22Rv1 (cell line): ENCODE results near the gene NR1I3.

Experiments
- H3K27ac ChIP-seq: fragments of 450-650 bp; 2 replicates; pipeline ENCODE4 v1.5.1; 2017
- ZFX ChIP-seq: fragments of 450-650 bp; IDR thresholded peaks from 2 replicates; pipeline ENCODE4 v1.6.1; 2017; ENCODE audit warnings: antibody characterized with exemption, borderline replicate concordance
- TF ChIP-seq, protein P1 (sequence below): fragments of 450-650 bp; IDR thresholded peaks from 2 replicates; pipeline ENCODE4 v1.5.1; 2017; ENCODE audit warnings: mild to moderate bottlenecking

Gene NR1I3

DNA sequence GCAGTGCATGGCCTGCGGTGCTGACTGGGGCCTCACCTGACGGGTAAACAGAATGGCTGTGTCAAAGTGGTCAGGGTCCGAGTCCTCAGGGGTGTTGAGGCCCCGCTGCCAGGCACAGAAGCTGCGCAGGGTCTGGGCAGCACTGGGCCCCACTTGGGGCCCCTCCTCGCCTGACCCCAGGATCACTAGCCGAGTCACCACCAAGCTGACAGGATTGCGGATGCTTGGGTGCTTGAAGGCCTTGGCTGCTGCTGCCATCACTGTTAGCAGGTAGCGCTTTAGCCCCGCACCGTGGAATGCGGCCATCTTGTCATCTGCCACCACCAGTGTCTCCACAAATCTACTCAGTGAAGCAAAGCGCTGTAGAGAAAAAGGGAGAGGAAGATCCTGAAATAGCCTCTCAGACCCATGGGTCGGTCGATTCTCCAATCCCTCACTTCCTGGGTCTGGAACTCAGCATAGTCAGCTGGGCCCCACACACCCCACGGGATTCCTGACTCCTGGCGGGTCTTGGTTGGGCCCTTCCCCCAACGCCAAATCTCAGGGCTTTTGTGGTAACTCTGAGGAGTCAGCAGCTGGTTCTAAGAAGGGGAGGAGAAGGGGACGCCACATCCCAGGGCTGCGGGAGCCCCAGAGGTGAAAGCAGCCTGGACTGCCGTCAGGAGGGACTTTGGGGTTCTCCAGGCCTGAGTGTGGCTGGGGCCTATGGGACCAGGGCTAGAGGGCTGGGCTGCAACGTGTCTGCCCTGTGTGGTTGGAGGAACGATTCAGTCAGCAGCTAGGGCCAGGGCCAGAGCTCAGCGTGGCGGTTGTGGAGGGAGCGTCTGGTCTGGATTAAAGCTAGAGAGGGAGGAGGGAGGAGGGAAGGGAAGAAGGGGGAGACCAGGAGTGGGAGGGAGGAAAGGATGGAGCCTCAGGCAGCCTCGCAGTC is 41.2 kb downstream of the NR1I3 start:
- TF ChIP-seq, protein P1, sequence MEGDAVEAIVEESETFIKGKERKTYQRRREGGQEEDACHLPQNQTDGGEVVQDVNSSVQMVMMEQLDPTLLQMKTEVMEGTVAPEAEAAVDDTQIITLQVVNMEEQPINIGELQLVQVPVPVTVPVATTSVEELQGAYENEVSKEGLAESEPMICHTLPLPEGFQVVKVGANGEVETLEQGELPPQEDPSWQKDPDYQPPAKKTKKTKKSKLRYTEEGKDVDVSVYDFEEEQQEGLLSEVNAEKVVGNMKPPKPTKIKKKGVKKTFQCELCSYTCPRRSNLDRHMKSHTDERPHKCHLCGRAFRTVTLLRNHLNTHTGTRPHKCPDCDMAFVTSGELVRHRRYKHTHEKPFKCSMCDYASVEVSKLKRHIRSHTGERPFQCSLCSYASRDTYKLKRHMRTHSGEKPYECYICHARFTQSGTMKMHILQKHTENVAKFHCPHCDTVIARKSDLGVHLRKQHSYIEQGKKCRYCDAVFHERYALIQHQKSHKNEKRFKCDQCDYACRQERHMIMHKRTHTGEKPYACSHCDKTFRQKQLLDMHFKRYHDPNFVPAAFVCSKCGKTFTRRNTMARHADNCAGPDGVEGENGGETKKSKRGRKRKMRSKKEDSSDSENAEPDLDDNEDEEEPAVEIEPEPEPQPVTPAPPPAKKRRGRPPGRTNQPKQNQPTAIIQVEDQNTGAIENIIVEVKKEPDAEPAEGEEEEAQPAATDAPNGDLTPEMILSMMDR = no peak
- no peak for TF ChIP-seq ZFX

DNA sequence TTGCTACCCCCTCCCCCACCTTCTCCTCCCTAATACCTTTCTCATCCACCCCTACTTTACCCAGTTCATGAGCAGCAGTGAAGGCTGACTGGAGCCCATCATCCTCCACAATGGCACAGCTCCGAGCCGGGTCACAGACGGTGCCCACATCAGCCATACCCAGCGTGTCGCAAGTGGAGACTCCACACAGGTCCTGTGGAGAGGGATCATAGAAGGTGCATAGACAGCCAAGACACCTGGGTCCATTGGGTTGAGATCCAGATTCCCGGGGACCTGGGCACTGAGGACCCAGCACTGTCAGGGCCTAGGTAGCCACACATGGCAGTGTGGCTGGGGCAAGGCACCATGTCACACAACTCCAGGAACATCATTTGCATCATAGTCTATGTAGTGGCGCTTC is 41.9 kb downstream of the NR1I3 start:
- TF ChIP-seq, protein P1 = no peak
- no peak for TF ChIP-seq ZFX
- no peak overlapping the region for H3K27ac ChIP-seq

More for the DNA sequence above, 41.2 kb downstream of the NR1I3 start:
- H3K27ac ChIP-seq = no peak overlapping the region

DNA sequence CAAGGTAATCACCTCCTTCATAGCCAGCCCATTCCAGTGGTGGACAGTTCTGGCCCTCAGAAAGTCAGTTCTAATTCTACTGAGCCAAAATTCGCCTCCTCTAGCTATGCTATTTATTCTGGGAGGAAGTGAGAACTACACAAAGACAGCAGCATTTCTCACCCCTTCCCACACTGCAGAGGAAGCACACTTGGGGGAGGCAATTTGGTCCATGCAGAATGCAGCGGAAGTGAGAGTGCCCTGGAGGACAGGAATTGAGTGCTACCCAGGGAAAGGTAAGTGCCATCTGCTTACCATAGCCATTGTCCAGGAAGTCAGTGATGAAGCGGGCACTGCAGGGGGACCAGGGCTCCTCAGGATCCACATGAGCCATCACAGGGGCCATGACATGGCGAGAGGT is 42.8 kb downstream of the NR1I3 start:
- no peak overlapping the region for H3K27ac ChIP-seq
- no peak for TF ChIP-seq ZFX
- TF ChIP-seq, protein P1 = no peak

DNA sequence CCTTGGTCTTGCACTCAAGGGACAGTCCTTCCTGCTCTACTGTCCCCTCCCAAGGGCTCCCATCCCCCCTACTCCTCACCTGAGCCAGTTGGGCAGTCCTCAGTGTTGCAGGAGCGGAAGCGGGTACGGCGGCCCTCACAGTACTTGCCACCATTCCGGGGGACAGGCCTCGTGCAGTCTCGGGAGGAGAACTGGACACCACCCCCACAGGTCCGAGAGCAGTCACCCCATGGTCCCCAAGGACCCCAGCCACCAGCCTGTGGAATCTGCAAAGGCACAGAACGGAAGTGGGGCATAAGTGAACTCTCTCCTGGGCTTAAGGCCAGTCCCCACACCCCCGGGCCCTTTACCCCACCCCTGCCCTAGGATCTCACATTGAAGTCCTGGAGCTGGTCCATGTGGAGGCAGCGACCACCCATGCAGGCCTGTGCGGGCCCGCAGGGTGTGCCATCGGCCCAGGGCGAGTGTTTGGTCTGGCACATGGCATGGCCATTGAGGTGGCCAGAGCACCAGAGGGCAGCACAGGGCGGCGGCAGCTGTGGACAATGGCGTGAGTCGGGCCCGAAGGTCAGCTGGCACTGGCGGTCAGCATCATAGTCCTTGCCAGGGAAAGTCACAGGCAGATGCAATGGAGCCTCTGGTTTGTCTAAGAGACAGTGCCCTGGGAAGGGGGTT is 44.3 kb downstream of the NR1I3 start:
- no peak overlapping the region for H3K27ac ChIP-seq
- TF ChIP-seq, protein P1 = peak; percentile 32; the same call in 1 of the 2 replicates
- TF ChIP-seq ZFX = no peak

DNA sequence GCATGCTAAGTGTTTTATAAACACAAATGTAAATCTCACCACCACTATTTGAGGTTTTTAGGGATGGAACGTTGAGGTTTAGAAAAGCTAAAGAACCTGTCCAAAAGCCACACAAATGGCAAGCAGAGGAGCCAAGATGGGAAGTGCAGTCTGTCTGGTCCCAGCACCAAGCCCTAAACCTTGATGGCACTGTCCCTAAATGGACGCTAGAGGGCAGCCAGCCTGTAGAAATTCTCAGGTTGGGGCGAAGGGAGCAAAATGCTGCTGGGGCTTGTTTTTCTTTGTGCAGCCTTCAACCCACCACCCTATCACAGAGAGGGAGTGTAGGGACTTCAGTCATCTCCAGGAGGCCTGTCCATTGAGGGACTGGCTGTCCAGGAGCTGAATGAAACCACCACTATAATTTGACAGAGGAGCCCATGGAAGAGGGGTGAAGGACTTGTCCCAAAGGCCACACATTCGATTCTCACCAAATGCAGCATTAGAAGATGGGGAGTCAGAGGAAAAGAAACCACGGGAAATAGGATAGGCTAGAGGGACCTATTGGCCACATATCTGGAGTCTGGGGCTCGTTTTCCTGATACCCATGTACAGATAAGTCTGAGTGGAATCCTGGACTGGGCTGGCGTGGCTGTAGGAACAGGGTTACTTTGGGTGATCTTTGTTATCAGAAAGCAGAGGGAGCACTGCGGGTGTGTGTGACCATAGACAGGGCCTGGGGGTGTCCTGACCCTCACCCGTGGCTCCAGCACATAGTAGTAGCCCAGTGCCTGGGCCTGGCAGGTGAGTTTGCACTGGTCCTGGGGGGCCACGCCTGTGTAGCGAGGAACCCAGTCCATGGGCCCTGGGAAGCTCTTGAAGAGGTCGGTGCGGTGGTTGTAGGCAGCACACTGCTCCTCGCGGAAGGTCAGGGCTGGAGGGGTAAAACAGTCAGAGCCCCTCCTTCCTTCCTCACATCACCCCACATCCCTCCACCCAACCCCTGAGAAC is 45.2 kb downstream of the NR1I3 start:
- no peak overlapping the region for H3K27ac ChIP-seq
- no peak for TF ChIP-seq ZFX
- TF ChIP-seq, protein P1 = peak; percentile 99

DNA sequence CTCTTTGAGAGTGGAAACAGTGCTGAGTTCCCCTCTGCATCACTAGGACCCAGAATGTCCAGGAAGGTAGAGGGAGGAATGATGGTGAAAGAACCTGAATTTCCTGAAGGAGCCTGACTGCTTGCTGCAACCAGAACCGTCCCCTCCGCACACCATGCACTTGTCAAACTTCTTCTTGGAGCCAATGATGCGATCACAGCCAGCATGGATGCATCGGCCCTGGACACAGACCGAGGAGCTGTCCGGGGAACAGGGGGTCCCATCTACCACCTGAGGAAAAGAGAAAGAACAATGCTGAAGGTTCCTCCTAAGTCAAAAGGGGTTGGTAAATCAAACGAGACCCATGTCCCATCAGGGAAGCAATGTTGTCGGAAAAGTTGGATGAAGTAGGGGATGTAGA is 46.0 kb downstream of the NR1I3 start:
- TF ChIP-seq, protein P1 = no peak
- TF ChIP-seq ZFX = no peak
- no peak overlapping the region for H3K27ac ChIP-seq
